HepG2 (cell line): ENCODE results near the gene OMA1. TPM values are rescaled to one million over a fixed set of nuclear protein-coding genes. Genes with fewer than 3 reads are reported as not detected.

Source experiments
- ATAC-seq: fragments of 200-7000 bp; cut with Tn5 transposase; 3 replicates; pipeline ENCODE4 v1.9.1; 2020; ENCODE audit warnings: mild to moderate bottlenecking, moderate library complexity
- BruUV-seq: library from RNA; stranded (reverse); fragments of 400-500 nt; replicated peaks from 2 replicates; lab custom pipeline; 2021; lab: Mats Ljungman, UMichigan
- CTCF ChIA-PET: fragments of 300-600 bp; formaldehyde crosslinking; extraction: SDS; loops from one replicate; lab custom pipeline; 2021; ENCODE audit warnings: low total read pairs, inconsistent platforms, low intra/inter-chr PET ratio; lab: Yijun Ruan, JAX
- POLR2A ChIA-PET: fragments of 350-600 bp; sonication (Branson Sonifier 250); formaldehyde crosslinking; loops from one replicate; lab custom pipeline; 2020; ENCODE audit warnings: antibody characterized with exemption, inconsistent platforms; lab: Yijun Ruan, JAX
- DNase-seq: peaks from one replicate; pipeline ENCODE4 v3.0.0-alpha.2; 2015; ENCODE audit warnings: low spot score
- FAIRE-seq: peaks from 3 replicates; lab custom pipeline; 2011; peaks lifted over from hg19 to GRCh38; lab: Jason Lieb, UNC
- H2AFZ ChIP-seq: one replicate; pipeline ENCODE4 v1.6.1; 2011; ENCODE audit warnings: low read length, inconsistent platforms
- H3K27ac ChIP-seq: fragments of 300-600 bp; 3 replicates; pipeline ENCODE4 v1.8.0; 2011; ENCODE audit warnings: mixed run types, mild to moderate bottlenecking, mixed read lengths, low read length, inconsistent platforms; ENCODE audit not compliant: insufficient read depth; ENCODE audit errors: extremely low read length
- H3K27me3 ChIP-seq, 2 experiments: fragments of 200-600 bp in 1 of 2; 2 replicates in 1 of 2; 3 replicates in 1 of 2; pipeline versions ENCODE4 v1.6.0 to v1.8.0; 2011; ENCODE audit warnings: low read length in 2 of 2, mild to moderate bottlenecking in 2 of 2, moderate library complexity in 2 of 2, inconsistent platforms in 1 of 2; ENCODE audit not compliant: insufficient read depth in 2 of 2, control insufficient read depth in 1 of 2
- H3K36me3 ChIP-seq, 2 experiments: fragments of 200-600 bp in 1 of 2; replicated peaks in 1 of 2; 2 replicates in 1 of 2; 3 replicates in 1 of 2; pipeline versions ENCODE4 v1.5.1 to v1.8.0; 2011; ENCODE audit warnings: low read length in 2 of 2, inconsistent platforms in 1 of 2; ENCODE audit not compliant: insufficient read depth in 2 of 2, control insufficient read depth in 1 of 2
- H3K4me1 ChIP-seq: 2 replicates; pipeline ENCODE4 v1.5.1; 2012; ENCODE audit warnings: low read length, inconsistent platforms; ENCODE audit not compliant: insufficient read depth
- H3K4me2 ChIP-seq: 2 replicates; pipeline ENCODE4 v1.6.0; 2011; ENCODE audit warnings: low read depth, low read length, inconsistent platforms
- H3K4me3 ChIP-seq, 3 experiments: fragments of 200-600 bp in 1 of 3; sonication (generic), shearing (Covaris generic) in 1 of 3; replicated peaks in 1 of 3; 2 replicates each; pipeline ENCODE4 v1.5.1; 2011 to 2016; ENCODE audit warnings: low read length in 3 of 3, inconsistent platforms in 2 of 3, low read depth in 2 of 3, mild to moderate bottlenecking in 2 of 3, control low read depth in 1 of 3, mixed read lengths in 1 of 3; ENCODE audit not compliant: insufficient read depth in 1 of 3
- H3K79me2 ChIP-seq: one replicate; pipeline ENCODE4 v1.6.1; 2011; ENCODE audit warnings: low read length, inconsistent platforms; ENCODE audit not compliant: insufficient read depth
- H3K9ac ChIP-seq: 2 replicates; pipeline ENCODE4 v1.6.0; 2011; ENCODE audit warnings: mild to moderate bottlenecking, low read depth, low read length, inconsistent platforms; ENCODE audit not compliant: insufficient read depth
- H3K9me3 ChIP-seq: 2 replicates; pipeline ENCODE4 v1.5.1; 2012; ENCODE audit warnings: mild to moderate bottlenecking, low read length
- H4K20me1 ChIP-seq: 2 replicates; pipeline ENCODE4 v1.6.0; 2011; ENCODE audit warnings: inconsistent platforms, mild to moderate bottlenecking, low read length, moderate library complexity; ENCODE audit not compliant: insufficient read depth
- ASH2L ChIP-seq: fragments of 300-600, 200-600 bp; sonication (generic); IDR thresholded peaks from 2 replicates; pipeline ENCODE4 v1.7.0; 2017; ENCODE audit warnings: low read depth, mild to moderate bottlenecking, moderate library complexity, mixed read lengths, low read length; ENCODE audit not compliant: insufficient read length
- ETV6 ChIP-seq: sonication (generic); formaldehyde crosslinking; conservative IDR thresholded peaks from 2 replicates; pipeline ENCODE4 v1.4.0; 2020; ENCODE audit warnings: missing genetic modification reagents
- MTF1 ChIP-seq: sonication (generic); formaldehyde crosslinking; IDR thresholded peaks from 2 replicates; pipeline ENCODE4 v1.5.0; 2020; ENCODE audit warnings: missing genetic modification reagents
- RXRA ChIP-seq: sonication (generic); formaldehyde crosslinking; IDR thresholded peaks from 2 replicates; pipeline ENCODE4 v1.5.1; 2020; ENCODE audit warnings: missing genetic modification reagents
- ZFP82 ChIP-seq: sonication (generic); formaldehyde crosslinking; IDR thresholded peaks from 2 replicates; pipeline ENCODE4 v1.5.1; 2020; ENCODE audit warnings: mild to moderate bottlenecking, missing genetic modification reagents, borderline replicate concordance
- ZNF292 ChIP-seq: sonication (generic); formaldehyde crosslinking; IDR thresholded peaks from 2 replicates; pipeline ENCODE4 v1.8.1; 2022; ENCODE audit warnings: mild to moderate bottlenecking, low read depth, missing genetic modification reagents, borderline replicate concordance
- ZNF891 ChIP-seq: sonication (generic); formaldehyde crosslinking; IDR thresholded peaks from 2 replicates; pipeline ENCODE4 v1.5.0; 2020; ENCODE audit warnings: mild to moderate bottlenecking, missing genetic modification reagents
- in situ Hi-C: cut with HindIII; loops from 2 replicates; pipeline ENCODE4 v1.10.0; 2017; ENCODE audit warnings: low pct_unique_long_range_greater_than_20kb; ENCODE audit not compliant: extremely low pct_ligation_motif_present
- intact Hi-C: fragments of 100-400 bp; cut with micrococcal nuclease; formaldehyde crosslinking; loops from one replicate; pipeline ENCODE4 v1.10.0; 2022; ENCODE audit not compliant: unreplicated experiment
- polyA plus RNA-seq, 8 experiments: library from polyadenylated mRNA; depleted of rRNA in 3 of 8; stranded (reverse) in 7 of 8; unstranded in 1 of 8; fragments of >200 nt; fragmentation: Illumina TruSeq in 4 of 8; extraction: Trizol in 4 of 8; gene quantifications; 2 replicates each; pipeline versions ENCODE4 v1.2.1 to v1.2.3, GENCODE V29; 2011 to 2016; ENCODE audit warnings: low read depth in 4 of 8, missing spikeins in 1 of 8, mixed read lengths in 1 of 8; ENCODE audit not compliant: insufficient read depth in 1 of 8
- total RNA-seq, 5 experiments: library from RNA; depleted of rRNA; stranded (reverse); fragments of >200 nt; fragmentation: Illumina TruSeq; extraction: Trizol; gene quantifications; 2 replicates each; pipeline ENCODE4 v1.2.3, GENCODE V29; 2016; ENCODE audit warnings: low read depth in 1 of 5
- TF ChIP-seq, protein P1 (sequence below): sonication (generic); formaldehyde crosslinking; IDR thresholded peaks from 2 replicates; pipeline ENCODE4 v1.8.1; 2023; ENCODE audit warnings: mild to moderate bottlenecking, missing genetic modification reagents, borderline replicate concordance
- TF ChIP-seq, protein P2 (sequence below): sonication (generic); formaldehyde crosslinking; IDR thresholded peaks from 2 replicates; pipeline ENCODE4 v1.9.0; 2021; ENCODE audit warnings: mild to moderate bottlenecking, missing genetic modification reagents

The OMA1 gene
- total and polyA plus RNA-seq, 2 of the 13 experiments (the other 11 are each of a cell fraction or from before 2014, with no cell fraction given): 7.0 to 26.9 TPM

- no peaks in the 10 kb centered on the region for H3K4me1 ChIP-seq
- ChIA-PET CTCF (no interaction called here), POLR2A (no interaction called here)
- no peaks in the 10 kb centered on the region for H3K9me3 ChIP-seq
- DNase-seq (no peak), ATAC-seq (no peak), FAIRE-seq (no peak)
- no peaks in the 10 kb centered on the region for H4K20me1 ChIP-seq
- H3K4me2 ChIP-seq: no peak overlapping the region
- in situ Hi-C loops: no loop called here
- H3K36me3 ChIP-seq: no peaks in the 10 kb centered on the region
- intact Hi-C loops: no loop called here
- BruUV-seq: no TSS peak
- no peak overlapping the region for H3K27ac ChIP-seq
- no peaks in the 10 kb centered on the region for H3K79me2 ChIP-seq
- no peak overlapping the region for H3K9ac ChIP-seq
- no peak overlapping the region for H2AFZ ChIP-seq
- no peak overlapping the region for H3K4me3 ChIP-seq
- no peaks in the 10 kb centered on the region for H3K27me3 ChIP-seq
- TF ChIP-seq MTF1 (no peak), ETV6 (CRISPR knock-in tag) (no peak), ZFP82 (CRISPR knock-in tag) (no peak), RXRA (CRISPR knock-in tag) (no peak), ZNF891 (CRISPR knock-in tag) (no peak), ZNF292 (CRISPR knock-in tag) (no peak), ASH2L (no peak)
- TF ChIP-seq, protein P1, sequence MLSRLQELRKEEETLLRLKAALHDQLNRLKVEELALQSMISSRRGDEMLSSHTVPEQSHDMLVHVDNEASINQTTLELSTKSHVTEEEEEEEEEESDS (CRISPR knock-in tag): no peak
- TF ChIP-seq, protein P2, sequence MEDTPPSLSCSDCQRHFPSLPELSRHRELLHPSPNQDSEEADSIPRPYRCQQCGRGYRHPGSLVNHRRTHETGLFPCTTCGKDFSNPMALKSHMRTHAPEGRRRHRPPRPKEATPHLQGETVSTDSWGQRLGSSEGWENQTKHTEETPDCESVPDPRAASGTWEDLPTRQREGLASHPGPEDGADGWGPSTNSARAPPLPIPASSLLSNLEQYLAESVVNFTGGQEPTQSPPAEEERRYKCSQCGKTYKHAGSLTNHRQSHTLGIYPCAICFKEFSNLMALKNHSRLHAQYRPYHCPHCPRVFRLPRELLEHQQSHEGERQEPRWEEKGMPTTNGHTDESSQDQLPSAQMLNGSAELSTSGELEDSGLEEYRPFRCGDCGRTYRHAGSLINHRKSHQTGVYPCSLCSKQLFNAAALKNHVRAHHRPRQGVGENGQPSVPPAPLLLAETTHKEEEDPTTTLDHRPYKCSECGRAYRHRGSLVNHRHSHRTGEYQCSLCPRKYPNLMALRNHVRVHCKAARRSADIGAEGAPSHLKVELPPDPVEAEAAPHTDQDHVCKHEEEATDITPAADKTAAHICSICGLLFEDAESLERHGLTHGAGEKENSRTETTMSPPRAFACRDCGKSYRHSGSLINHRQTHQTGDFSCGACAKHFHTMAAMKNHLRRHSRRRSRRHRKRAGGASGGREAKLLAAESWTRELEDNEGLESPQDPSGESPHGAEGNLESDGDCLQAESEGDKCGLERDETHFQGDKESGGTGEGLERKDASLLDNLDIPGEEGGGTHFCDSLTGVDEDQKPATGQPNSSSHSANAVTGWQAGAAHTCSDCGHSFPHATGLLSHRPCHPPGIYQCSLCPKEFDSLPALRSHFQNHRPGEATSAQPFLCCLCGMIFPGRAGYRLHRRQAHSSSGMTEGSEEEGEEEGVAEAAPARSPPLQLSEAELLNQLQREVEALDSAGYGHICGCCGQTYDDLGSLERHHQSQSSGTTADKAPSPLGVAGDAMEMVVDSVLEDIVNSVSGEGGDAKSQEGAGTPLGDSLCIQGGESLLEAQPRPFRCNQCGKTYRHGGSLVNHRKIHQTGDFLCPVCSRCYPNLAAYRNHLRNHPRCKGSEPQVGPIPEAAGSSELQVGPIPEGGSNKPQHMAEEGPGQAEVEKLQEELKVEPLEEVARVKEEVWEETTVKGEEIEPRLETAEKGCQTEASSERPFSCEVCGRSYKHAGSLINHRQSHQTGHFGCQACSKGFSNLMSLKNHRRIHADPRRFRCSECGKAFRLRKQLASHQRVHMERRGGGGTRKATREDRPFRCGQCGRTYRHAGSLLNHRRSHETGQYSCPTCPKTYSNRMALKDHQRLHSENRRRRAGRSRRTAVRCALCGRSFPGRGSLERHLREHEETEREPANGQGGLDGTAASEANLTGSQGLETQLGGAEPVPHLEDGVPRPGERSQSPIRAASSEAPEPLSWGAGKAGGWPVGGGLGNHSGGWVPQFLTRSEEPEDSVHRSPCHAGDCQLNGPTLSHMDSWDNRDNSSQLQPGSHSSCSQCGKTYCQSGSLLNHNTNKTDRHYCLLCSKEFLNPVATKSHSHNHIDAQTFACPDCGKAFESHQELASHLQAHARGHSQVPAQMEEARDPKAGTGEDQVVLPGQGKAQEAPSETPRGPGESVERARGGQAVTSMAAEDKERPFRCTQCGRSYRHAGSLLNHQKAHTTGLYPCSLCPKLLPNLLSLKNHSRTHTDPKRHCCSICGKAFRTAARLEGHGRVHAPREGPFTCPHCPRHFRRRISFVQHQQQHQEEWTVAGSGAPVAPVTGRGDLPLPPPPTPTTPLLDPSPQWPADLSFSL (CRISPR knock-in tag): no peak
- TF ChIP-seq, all 625 proteins: peak for 0
Observed at GRCh38 chr1:58502519-58502918, 44.0 kb downstream of the OMA1 start.
